HepG2 (cell line): ENCODE data around the gene TNFRSF18.

Experiments
- MAX ChIP-seq: IDR thresholded peaks from 2 replicates; pipeline ENCODE4 v1.6.1; 2012; ENCODE audit warnings: inconsistent platforms
- ZNF740 ChIP-seq: sonication (generic); formaldehyde crosslinking; IDR thresholded peaks from 2 replicates; pipeline ENCODE4 v1.4.0; 2020; ENCODE audit warnings: missing genetic modification reagents
- TF ChIP-seq, protein P1 (sequence below): sonication (generic); formaldehyde crosslinking; IDR thresholded peaks from 2 replicates; pipeline ENCODE4 v1.4.0; 2020; ENCODE audit warnings: low read depth, mild to moderate bottlenecking, missing genetic modification reagents

- TF ChIP-seq, protein P1, sequence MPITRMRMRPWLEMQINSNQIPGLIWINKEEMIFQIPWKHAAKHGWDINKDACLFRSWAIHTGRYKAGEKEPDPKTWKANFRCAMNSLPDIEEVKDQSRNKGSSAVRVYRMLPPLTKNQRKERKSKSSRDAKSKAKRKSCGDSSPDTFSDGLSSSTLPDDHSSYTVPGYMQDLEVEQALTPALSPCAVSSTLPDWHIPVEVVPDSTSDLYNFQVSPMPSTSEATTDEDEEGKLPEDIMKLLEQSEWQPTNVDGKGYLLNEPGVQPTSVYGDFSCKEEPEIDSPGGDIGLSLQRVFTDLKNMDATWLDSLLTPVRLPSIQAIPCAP: no peak
- TF ChIP-seq ZNF740 (CRISPR knock-in tag) (no peak), MAX (no peak)
Measured at GRCh38 chr1:1199961-1200875, 6.2 kb downstream of the TNFRSF18 start.
